Ramos (cell line): Measurements from ENCODE around the gene RECQL5.

Experiments
- in situ Hi-C: fragments of 300-500 bp; cut with MboI; formaldehyde crosslinking; loops from one replicate; pipeline ENCODE4 v1.14.3; 2022; ENCODE audit warnings: low sequenced_read_pairs; ENCODE audit not compliant: unreplicated experiment

The RECQL5 gene

DNA sequence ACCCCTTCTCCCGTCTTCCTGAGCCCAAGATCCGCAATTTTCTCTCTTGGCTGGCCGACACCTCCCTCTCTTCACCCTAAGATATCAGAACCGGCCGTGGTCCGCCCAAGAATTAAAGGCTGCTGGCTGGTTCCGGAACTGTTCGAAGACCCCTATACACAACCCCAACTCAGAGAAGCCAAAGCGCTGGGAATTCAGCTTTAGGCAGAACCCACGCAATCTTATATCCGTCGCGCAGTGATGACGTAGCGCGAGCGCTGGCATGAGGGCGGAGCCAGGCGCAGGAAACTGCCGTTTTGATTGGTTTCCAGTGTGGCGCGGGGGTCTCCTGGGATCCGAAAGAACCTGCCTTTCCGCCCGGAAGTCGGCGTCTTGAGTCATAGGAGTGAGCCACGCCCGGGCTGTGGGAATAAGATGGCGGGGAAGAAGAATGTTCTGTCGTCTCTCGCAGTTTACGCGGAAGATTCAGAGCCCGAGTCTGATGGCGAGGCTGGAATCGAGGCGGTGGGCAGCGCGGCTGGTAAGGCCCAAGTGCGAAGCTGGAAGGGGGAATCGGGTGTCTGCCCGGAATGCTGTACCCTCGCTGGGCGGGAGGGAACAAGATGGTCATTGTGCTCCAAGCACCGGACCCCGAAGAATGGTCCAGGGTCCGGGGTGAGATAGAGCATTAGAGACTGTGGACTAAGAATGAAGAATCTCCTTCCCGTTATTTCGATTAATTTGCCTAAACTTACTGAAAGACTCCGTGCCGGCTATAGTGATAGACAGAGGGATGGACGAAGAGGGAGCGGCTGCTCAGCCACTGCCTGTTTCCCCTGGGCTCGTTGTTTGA lies at the start of gene RECQL5, which contains the start of gene SAP30BP:
Gene RECQL5, minus strand, starts transcription at position 196 of the 832 bp plus-strand sequence. CDS start 597 bp downstream, outside the sequence.
Gene SAP30BP, plus strand, starts transcription at position 380 of the 832 bp plus-strand sequence. Its CDS starts 35 bp downstream, at position 415.
- in situ Hi-C loops, result no loop called here

DNA sequence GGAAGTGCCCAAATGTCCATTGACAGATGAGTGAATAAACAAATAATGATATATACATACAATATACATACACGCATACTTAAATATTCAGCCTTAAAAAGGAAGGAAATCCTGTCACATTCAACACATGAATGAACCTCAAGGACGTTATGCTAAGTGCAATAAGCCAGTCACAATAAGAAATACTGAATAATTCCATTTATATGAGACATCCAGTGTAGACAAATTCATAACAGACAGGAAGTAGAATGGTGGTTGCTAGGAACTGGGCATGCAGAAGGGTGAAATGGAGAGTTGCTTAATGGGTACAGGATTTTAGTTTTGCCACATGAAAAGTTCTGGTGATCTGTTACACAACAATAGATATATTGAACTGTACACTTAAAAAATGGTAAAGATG lies 45.5 kb upstream of the RECQL5 start:
- in situ Hi-C loops, result no loop called here

DNA sequence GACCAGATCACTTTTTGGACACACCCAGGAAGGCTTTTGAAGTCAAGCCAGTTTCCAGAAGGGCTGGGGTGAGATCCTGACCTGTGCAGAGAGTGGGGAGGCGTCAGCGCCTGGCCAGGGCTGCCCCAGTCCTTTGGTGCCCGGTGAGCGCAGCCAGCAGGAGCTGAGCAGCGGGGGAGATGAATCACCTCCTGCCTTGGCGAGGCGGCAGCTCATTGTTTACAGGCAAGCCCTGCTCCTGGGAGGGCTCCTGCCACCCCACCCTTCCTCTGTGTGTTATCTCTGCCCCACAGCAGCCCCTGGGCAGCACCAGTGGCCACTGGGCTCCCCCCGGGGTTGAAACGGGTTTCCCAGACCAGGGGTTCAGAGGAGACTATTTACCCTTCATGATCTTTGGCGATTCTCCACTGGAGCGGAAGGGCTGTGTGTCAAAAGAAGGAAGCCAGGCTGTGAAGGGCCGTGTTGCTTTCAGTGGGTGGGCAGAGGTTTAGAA lies 40.2 kb upstream of the RECQL5 start:
- in situ Hi-C loops, result no loop called here

DNA sequence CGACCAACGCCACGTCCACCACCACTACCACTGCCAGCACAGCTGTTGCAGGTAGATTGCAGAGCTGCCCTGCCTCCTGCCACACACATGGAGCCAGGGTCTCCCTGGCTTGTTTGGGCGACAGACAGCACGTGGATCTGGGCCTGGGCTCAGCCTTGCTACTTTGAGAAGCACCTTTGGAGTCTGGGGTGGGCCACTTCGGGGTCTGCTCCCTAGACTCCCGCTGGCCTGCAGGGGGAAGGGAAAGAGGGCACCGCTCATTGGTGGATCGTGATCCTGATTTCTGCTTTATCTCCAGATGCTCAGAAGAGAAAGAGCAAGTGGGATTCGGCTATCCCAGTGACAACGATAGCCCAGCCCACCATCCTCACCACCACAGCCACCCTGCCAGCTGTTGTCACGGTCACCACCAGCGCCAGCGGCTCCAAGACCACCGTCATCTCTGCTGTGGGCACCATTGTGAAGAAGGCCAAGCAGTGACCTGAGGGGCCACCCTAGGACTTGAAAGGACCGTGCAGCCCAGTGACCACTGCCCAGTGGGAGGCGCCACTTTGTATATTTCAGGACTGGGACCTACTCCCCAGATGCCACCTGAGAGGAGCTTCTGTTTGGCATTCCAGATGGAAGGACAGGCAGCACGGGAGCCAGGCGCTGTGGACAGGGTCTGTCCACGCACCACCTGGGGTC lies 39.2 kb upstream of the RECQL5 start:
- in situ Hi-C loops, result no loop called here

DNA sequence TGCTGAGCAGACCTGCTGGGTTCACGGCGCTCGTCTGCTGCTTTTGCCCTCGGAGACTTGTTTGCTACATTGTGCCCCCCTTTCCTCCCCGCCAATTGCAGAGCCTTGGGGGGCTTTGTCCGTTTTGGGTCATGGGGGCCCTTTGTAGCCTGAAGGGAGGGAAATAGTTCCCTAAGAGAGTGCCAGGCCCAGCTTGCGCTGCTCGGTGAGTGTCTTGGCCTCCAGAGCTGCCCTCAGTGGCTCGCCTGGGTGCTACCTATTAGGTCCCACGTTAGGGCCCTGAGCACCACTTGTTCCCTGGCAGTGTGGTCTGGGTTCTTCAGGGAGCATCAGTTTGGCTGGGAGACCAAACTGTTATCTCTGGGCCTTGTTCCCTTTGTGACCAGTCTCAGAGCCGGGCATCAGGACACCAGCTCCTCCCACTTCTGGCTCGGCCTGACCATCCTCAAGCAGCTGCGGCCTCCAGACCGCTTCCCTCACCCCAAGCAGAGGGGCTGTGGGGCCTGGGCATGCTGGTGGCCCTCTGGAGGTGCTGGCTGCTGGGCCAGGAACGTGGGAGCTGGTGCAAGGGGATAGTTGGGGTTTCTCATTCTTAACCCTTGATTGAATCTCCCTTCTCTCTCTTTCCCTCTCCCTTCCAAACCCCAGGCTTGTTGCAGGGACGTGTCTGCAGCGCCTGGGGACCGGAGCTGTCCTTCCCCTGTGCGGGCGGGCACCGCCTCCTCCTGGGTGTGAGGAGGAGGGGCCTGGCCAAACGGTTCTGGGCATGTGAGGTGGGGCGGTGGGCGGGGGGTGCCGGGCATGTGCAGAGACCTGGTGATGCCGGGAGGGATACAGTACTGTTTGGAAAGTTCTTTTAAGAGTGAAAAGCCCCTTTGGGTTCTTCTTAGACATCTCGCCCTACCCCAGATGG lies 38.3 kb upstream of the RECQL5 start:
- in situ Hi-C loops, result no loop called here

DNA sequence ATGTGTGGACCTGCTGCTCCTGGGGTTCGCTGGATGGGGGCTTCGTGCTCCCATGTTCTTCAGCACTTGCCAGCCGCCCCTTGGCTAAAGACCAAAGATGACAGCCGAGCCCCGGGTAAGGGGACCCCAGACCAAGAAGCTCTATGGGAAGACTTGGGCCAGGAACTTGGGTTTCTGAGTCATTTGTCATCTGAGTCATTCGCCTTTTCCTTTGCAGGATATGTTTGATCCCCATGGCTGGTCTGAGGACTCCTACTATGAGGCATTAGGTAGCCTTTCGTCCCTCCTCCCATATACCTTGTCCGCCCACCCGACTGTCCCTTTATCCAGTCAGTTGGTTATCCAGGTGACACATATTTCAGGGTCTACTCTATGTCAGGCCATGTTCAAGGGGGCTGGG lies 36.6 kb upstream of the RECQL5 start:
- in situ Hi-C loops, result no loop called here

DNA sequence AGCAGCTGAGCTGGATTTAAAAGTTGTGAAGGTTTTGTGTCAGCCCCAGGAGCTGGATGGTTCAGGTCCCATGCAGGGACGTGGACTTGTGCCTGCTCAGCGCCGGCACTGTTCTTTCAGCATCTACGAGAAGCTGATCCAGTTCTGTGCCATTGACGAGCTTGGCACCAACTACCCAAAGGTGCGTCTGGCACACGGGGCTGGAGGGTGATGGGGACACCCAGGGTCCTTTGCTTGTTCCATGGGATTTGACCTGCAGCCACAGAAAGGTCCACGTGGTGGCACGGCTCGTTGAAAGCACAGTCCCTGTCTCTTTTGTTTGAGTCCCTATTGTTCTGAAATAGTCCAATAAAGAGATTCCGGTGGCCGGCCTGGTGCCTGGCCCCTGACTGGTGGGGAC lies 36.2 kb upstream of the RECQL5 start:
- in situ Hi-C loops, result no loop called here

DNA sequence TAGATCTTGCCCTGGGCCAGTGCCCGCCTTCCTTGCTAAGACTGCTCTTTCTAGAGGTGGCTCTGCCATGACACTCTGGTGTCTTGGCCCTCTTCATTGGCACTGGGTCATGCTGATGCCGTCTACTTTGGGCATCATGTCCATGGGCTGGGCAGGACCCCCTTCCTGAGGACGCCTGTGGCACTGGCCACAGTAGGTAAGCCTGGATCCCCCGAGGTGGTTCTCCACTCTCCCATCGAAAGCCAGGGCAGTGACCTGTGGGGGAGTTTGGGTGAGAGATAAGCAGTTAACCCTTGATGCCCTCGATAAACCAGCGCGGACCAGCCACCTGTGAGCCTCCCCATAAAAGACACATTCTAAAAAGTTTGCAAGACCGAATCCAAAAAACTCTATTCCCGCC lies 34.3 kb upstream of the RECQL5 start:
- in situ Hi-C loops, result no loop called here

DNA sequence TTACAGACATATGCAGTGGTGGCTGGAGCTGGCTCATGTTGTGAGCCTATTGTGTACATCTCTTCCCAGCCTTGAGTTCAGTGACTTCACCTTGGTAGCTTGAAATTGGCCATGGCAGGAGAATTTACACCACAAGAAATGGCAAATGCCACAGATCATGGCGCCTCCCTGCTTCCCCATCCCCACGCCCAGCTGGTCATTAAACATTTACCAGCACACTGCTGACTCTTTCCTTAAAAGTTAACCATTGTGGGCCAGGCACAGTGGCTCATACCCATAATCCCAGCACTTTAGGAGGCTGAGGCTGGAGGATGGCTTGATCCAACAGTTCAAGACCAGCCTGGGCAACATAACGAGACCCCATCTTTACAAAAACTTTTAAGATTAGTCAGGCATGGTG lies 31.7 kb upstream of the RECQL5 start:
- in situ Hi-C loops, result no loop called here

DNA sequence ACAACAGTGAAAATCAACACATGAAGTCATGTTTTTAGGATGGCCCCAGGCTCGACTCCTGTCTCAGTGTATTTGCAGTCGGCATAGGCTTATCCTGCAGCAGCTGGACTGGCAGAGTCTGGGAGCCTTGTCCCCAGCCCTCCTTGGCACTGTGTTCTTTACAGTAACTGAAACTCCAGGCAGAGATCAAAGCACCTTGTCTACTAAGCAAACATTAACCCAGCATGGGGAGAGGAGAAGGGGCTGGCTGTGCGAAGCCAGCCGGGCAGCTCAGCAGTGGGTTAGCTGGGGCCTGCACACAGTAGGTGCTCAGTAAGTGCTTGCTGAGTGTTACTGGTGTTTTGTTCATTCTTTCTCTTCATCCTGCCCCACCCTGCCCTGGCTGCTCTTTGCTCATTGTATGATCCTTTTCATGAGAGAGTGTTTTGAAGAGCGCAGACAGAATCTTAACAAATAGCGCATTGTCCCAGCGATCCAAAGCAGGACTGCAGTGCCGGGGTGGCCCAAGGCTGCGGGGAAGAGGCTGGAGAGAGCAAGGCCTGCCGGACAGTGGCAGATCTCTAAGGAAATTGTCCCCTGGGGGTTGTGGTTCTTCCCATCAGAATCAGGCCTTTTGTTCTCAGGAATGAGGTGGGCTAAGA lies 30.8 kb upstream of the RECQL5 start:
- in situ Hi-C loops, result no loop called here

DNA sequence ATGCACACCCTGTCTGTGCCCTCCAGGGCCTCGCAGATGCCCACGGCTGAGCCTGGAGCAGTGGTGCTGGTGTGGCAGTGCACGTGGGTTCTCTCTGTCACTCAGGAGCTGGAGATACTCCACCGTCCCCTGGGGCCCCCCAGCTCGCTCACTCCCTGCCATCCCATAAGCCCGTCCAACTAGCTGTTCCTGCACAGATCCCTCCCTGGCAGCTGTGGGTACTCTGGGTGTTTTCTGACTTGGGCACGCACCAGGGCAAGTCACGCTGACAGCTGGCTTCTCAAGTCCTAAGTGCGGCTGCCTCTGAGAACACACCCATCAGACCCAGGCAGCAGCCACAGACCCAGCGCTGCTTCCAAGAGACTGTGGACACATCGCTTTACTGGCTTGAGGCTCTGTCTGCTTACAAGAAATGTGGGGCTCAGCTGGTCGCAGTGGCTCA lies 28.9 kb upstream of the RECQL5 start:
- in situ Hi-C loops, result no loop called here

DNA sequence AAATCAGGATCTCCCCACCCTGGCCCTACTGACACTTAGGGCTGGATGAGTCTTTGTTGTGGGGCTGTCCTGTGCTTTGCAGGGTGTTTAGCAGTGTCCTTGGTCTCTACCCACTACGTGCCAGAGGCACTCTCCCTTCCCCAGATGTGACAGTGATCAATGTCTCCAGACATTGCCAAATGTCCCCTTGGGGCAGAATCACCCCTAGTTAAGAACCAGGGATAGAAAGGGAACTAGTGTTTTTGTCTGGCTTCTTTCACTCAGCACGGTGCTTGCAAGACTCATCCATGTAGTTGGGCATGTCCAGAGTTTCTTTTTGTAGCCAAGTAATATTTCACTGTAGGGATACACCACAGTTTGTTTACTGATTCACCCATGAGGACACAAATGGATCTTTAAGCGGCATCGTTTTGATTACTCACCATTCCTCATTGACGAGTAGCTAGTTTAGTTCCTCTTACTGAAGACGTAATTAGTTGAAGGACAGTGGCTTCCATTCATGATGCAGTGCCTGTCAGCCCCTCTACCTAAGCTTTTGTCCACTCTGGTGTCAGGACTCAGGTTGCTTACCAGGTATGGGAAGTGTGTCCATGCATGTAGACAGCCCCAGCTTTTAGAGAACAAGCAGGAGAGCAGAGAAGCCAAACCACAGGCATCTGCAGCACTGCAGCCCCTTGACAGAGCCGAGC lies 28.3 kb upstream of the RECQL5 start:
- in situ Hi-C loops, result no loop called here

DNA sequence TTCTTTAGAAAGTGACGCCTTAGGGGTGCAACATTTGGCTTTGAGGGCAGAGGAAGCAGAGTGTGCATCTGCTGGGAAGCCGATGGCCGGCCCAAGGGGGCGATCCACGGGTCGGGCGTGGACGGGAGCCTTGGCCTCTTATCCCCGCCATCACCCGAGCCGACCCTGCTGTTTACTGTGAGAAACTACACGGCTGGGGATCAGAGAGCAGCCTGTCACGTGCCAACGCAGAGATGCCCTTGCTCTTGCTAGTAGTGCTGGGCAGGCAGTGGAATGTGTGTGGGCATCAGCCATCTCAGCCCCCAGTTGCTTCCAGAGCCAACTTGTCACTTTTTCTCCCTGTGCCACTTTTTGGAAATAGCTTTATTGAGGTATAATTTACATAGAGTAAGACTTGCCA lies 27.6 kb upstream of the RECQL5 start:
- in situ Hi-C loops, result no loop called here

DNA sequence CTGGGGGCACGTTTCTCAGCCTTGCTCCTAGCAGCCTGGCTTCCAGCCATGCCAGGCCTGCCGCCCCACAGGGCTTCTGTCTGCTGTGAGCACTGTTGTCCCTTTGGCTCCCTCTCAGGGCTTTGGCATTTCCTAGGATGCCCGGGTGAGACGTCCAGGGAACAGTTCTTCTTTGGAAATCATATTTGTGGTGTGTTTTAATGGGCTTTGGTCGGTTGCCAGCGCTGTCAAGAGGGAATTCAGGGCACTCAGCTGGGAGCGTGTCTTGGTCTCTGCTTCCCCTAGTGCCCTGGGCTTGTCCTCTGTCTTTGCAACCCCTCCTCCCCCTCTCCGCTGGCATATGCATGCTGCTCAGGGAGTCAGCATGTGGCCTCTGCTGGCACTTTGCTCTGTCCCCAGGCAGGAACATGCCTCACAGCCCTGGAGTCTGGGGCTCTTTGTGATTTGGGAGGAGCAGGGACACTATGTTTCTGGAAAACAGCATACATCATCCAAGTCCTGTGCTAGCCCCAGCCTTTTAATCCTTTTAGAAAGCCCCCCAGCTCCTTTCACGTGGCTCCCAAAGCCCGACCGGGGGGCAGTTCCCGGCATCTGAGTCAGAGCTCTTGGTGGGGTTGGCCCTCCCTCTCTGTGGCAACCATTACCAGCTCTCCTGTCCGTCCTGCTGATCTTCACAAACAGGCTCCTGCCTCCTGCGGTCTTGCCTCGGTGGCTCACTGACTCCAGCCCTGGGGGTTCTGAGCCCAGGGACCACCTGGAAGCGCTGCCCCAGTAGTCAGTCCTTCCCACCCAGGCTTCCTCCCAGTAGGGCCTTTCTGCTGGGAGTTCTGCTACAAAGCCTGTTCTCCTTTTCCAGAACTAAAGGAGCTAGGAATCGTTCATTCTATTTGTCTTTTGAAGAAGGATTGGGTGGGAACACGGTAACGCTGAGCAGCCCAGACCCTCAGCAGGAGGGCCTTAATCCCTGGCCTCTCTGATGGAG lies 26.8 kb upstream of the RECQL5 start:
- in situ Hi-C loops, result no loop called here

DNA sequence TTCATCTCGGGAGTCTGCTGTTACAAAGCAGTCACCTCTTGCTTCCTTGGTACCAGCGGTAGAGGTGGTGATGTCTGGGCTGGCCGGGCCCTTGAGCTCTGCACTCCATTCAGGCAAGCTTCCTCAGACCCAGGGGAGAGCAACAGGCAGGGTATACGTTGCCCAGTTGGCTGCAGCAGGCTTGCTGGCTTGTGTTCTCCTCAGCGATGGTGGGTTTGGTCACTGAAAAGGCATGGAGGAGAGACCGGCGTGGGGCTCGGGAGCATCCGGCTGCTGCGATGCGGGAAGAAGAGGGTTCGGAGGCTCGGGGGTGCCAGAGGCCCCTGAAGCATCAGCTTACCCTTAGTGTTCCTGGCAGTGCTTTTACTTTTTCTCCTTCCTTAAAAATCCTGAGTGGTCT lies 26.0 kb upstream of the RECQL5 start:
- in situ Hi-C loops, result no loop called here

DNA sequence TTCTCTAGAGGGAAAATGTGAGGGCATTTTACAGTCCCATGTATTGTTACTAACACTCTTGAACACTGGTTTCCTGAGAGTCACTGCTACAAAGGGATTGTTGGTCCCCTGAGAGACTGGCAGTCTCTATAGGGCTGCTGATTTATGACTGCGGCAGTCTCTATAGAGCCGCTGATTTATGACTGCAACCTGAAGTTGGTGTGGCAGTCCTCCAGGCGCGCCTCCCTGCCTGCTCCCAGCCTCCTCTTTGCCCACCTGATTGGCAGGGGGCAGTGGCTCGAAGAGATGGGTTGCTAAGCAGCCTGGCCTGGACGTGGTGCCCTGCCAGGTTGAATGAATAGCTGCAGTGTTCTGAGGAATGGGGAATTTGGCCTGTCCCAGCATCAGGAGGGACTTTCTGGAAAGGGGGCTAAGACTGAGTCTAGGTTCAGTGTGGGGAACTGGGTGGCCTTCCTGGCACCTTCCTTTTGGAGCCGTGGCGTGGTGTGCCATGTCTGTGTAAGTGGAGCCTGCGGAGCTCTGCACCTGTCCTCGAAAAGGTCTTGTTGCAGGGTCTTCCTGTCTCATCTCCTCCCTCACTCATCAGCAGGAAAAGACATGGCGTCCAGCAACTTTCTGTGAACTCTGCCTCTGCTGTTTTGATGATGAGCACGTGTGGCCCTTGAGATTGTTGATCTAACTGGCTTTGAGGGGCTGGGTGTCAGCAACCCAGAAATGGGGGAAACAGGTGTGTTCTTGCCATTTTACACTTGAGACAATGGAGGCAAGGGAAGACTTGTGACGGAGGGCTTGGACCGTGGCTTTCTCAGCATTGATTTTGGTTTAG lies 25.1 kb upstream of the RECQL5 start:
- in situ Hi-C loops, result no loop called here

DNA sequence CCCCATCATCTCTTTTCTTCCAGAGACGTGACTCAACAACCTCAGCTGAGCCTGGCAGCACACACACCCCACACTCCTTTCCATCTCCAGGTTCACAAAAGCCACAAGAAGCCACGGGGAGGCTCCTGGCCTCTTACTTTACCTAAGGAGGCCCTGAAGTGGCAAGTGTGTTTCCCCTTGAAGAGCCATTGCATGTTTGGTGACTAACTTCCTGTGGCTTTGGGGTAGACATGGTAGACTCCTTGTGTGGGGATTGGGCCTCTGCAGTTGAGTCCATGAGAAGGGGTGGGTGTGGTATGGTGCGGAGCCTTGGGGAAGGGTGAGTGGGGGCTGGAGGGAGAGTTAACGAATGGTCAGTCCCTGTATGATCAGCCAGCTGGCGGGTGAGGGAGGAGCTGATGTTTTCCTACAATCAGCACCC lies 24.4 kb upstream of the RECQL5 start:
- in situ Hi-C loops, result no loop called here
